Ureter (tissue), 1 donor: ENCODE data around the gene RGS8. TPM values are rescaled to one million over a fixed set of nuclear protein-coding genes. Genes with fewer than 3 reads are reported as not detected.
"Not testable (repeated sequence)": the region's sequence is repeated elsewhere in the genome, so short reads cannot be mapped to it uniquely, and the experiment has no call there.

Source experiments
- DNase-seq: peaks from one replicate; pipeline ENCODE4 v3.0.0-alpha.2; 2020; ENCODE audit warnings: low spot score
- total RNA-seq: library from RNA; stranded (reverse); gene quantifications from one replicate; pipeline ENCODE4 v1.2.4, GENCODE V29; 2023
- donor health status: DM: yes; HTN: yes; CAD: no.

Gene RGS8
- total RNA-seq, 1 donor from 2014 or later: not detected

DNA sequence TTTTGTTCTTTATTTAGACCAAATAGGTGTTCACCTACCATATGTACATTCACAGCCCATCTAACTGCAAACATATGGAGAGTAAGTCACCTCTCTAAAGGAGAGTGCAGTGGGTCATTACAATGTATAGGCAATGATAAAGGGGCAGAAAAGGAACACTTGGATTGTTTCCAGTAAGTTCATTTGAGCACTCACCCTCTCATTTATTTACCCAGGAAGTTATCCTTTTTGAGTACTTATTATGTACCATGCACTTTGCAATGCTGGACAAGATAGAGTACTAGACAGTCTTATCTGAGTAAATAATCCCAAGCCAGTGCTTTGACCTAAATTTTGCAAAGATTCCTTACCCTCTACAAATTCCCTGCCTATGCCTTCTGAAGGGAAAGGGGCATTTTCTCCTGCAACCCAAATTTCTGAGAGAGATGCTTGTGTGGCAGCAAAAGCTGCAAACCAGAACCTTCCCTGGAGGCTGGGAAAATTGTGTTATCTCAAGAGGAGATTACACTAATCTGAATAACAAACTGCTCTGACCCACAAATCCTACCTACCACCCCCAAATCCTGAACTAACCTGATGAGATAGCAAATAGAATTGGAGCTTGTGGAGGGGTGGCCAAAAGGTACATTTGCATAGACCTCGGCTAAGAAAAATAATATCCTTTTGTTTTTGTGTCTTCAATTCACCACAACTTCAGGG, 18.6 kb upstream of the RGS8 start:
- DNase-seq: no peak

DNA sequence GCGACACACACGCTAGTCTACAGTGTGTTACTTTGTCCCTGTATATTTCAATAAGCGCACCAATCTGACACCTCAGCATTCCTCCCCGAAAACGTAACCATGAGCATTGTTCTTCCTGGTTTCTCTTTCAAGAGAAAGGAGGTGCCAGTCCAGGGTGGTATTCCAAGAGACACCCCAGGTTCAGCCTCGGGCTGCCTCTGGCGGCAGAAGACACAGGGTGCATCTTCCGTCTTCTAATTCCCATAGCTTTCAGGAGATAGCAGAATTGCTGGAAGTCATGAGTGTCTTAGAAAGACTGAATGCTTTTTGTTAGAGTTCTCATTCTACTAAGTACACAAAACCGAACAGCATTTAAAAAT, 15.9 kb upstream of the RGS8 start:
- DNase-seq: no peak

DNA sequence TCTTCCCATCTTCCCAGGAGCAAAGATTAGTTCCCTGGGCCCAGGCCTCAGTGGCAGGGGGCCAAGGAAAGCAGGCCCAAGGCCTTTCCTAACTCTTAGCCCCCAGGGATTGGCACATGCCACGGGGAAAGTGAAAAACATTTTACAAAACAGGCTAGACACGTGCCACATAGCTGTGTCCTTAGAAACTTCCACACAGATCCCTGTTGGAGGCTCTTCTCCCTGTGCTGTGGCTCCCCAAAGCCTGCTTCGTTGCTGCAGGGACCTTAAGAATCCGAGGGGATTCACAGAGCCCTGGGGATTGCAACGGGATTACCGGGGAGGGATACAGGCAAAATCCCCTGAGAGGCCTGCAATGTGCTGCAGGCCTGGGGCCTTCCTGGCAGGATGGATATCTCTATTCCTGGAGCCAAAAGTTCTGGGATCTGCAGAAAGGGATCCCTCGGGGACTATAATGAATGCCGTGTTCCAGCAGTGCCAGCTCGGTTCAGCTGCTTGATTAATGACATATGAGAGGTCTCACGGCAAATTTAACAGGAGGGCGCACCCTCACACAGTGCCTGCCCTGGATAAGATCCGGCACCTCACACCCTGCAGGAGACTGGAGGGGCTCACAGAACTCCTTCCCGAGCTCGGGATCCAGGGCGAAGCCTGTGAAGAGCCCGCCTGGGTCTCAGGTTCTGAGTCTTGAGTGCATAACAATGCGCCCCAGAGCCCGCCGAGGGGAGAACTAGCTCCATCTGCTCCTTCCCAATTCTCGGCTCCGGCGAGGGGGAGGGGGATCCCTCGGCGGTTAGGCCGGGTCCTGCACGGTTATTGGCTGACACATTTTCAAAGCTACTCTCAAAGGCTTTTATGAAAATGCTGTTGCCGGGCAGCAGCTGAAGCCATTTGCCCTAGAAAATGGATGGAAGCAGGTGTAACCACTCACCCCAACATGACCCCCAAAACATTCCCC, 15.3 kb upstream of the RGS8 start:
- DNase-seq: no peak

DNA sequence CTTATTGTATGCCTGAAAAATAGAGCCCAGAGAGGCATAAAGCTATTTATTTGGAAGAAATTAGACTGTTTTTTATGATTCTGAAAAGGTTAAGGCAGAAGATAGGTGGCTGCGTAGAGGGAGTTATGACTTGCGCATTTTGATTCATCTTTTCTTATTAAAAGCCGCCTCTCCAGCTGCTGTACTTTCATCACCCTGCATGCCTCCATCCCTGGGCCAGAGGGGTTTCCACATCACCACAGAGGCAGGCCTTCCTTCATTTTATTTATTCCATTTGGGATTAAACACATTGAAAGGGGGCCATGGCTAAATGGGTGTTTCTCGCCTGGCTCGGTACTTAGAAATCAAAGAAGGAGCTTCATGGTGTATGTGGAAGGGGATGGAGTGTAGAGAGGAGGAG, 14.6 kb upstream of the RGS8 start:
- DNase-seq: no peak

DNA sequence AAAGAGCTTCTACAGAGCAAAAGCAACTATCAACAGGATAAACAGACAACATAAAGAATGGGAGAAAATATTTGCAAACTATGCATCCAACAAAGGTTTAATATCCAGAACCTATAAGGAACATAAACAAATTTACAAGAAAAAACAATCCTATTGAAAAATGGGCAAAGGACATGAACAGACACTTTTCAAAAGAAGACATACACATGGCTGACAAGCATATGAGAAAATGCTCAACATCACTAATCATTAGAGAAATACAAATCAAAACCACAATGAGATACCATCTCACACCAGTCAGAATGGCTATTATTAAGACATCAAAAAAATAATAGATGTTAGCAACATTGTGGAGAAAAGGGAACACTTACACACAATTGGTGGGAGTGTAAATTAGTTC, 8.8 kb upstream of the RGS8 start:
- not testable (repeated sequence) for DNase-seq

GRCh38 chr1:182690886-182691443, 6.6 kb upstream of the RGS8 start:
- no peak for DNase-seq

GRCh38 chr1:182688436-182689205, 4.2 kb upstream of the RGS8 start:
- DNase-seq: no peak

DNA sequence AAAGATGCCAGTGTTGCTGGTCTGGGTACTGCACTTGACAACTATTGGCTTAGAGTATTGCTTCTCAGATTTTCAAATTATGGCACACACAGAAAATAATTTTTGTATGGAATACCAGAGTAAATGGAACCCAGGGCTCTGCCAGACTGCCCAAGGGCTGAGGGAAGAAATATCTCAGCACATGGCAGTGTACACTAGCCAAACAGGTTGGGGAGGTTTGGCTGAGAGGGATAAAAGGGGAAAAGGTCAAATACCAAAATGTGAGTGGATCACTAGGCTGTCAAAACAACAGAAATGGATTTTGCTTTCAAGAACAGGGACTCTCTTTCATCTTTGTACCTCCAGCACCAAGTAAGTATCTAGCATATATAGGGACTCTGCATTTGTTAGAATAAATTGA, 3.0 kb upstream of the RGS8 start:
- DNase-seq: no peak

DNA sequence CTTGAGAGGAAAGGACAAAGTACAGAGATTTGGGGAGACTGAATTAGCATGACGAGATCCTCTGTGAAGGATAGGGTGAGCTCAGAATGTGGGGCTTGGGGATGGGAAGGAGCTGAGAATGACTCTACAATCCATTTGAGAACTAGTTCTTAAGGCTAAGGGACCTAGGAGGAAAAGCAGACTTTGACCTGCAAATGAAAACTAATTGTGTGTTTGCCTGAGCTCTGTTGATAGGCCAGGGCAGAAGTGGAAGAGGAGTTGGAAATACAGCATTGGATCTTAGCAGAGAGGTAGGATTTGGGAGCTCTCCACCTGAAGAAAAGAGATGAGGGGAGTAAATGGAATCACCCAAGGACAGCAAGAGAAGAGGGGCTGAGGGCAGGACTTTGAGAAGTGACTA, 2.1 kb upstream of the RGS8 start:
- no peak for DNase-seq

- no peak for DNase-seq
Measured at GRCh38 chr1:182685215-182685614, 828 bp upstream of the RGS8 start.

- DNase-seq: no peak
Measured at GRCh38 chr1:182682898-182683501, 1.4 kb downstream of the RGS8 start.

GRCh38 chr1:182682406-182682805, 2.0 kb downstream of the RGS8 start:
- DNase-seq: no peak

DNA sequence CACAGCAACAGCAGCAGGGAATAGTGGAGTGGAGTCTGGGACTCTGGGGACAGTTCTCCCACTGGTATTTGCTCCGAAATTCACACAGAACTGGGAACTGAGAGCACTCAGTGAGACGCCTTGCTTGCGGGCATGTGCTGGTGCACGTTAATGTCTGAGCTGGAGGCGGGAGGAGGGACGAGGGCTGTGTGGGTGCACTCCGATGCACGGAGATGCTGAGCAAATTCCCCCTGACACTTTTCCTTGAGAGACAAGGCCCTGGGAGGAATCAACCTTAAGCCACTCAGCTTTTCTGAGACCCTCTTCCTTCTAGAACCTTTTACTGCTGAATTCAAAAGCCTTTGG, 2.8 kb downstream of the RGS8 start:
- no peak for DNase-seq

GRCh38 chr1:182680901-182681567, 3.4 kb downstream of the RGS8 start:
- DNase-seq: no peak

- no peak for DNase-seq
Measured at GRCh38 chr1:182680408-182680807, 4.0 kb downstream of the RGS8 start.

DNA sequence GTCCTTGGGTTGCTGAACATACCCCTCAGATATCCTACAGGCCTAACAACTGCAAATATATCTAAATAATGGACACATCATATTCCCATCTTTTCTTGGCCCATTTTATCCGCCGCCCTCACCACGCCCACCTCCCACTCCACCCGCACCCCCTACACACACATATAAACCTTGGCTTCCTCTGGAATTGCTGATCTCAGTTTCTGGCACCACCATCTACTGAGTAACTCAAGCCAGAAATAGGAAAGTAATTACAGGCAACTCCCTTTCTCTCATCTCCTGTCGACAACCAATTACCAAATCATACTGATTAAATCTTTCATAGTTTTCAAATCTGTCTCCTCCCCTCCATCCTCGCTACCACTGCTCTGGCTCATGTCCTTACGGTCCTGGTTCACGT, 4.7 kb downstream of the RGS8 start:
- DNase-seq: no peak

- DNase-seq: no peak
Measured at GRCh38 chr1:182677397-182678098, 6.8 kb downstream of the RGS8 start.

DNA sequence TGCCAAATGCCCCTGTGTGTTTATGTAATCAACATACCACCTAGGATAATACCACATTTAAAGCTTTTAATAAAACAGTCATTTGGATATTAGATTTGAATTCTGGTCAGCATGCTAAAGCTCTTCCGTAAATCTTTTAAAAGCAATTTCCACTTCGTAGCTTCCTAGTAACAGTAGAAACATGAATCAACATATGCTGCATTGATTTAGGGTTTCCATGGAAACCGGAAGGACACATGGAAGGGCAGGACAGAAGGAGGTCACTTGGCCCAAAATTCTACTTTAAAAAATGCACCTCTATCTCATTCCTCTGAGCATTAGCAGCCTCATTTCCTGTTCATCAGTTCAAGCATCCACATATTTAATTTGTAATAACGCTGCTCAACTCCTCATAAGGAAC, 8.1 kb downstream of the RGS8 start:
- no peak for DNase-seq

- DNase-seq: no peak
Measured at GRCh38 chr1:182674346-182675246, 9.8 kb downstream of the RGS8 start.

- DNase-seq: no peak
Measured at GRCh38 chr1:182672487-182672836, 11.9 kb downstream of the RGS8 start.
